H1 (cell line): ENCODE data around the gene SMG5. TPM values are rescaled to one million over a fixed set of nuclear protein-coding genes. Genes with fewer than 3 reads are reported as not detected.

Experiments
- CTCF ChIA-PET: fragments of 300-600 bp; sonication (Branson Sonifier 250); formaldehyde crosslinking; loops from one replicate; lab custom pipeline; 2021; ENCODE audit not compliant: partially characterized antibody; lab: Charles Lee
- POLR2A ChIA-PET: fragments of 300-600 bp; sonication (Branson Sonifier 250); formaldehyde crosslinking; loops from one replicate; lab custom pipeline; 2021; ENCODE audit warnings: inconsistent platforms; ENCODE audit not compliant: partially characterized antibody; lab: Charles Lee
- DNase-seq, 2 experiments: peaks; one replicate each; pipeline versions ENCODE4 v3.0.0 to v3.0.0-alpha.2; 2010 to 2022; ENCODE audit warnings: low spot score in 2 of 2, low read depth in 1 of 2, mixed read lengths in 1 of 2
- FAIRE-seq: peaks from 2 replicates; lab custom pipeline; 2011; peaks lifted over from hg19 to GRCh38; lab: Jason Lieb, UNC
- H2AFZ ChIP-seq: 2 replicates; pipeline ENCODE4 v1.8.1; 2012; ENCODE audit warnings: low read length, inconsistent platforms
- H2AK5ac ChIP-seq: 2 replicates; pipeline ENCODE4 v1.6.1; 2013; ENCODE audit warnings: low read depth, low read length
- H2BK120ac ChIP-seq: replicated peaks from 2 replicates; pipeline ENCODE3; 2013; ENCODE audit warnings: low read depth, low read length, inconsistent platforms
- H2BK12ac ChIP-seq: 2 replicates; pipeline ENCODE4 v1.6.1; 2013; ENCODE audit warnings: low read depth, low read length
- H2BK15ac ChIP-seq: 2 replicates; pipeline ENCODE4 v1.6.1; 2013; ENCODE audit warnings: low read length
- H2BK20ac ChIP-seq: 2 replicates; pipeline ENCODE4 v1.6.1; 2013; ENCODE audit warnings: low read length
- H2BK5ac ChIP-seq: 2 replicates; pipeline ENCODE4 v1.6.1; 2013; ENCODE audit warnings: low read depth, low read length
- H3K14ac ChIP-seq: 2 replicates; pipeline ENCODE4 v1.6.1; 2013; ENCODE audit warnings: inconsistent platforms; ENCODE audit not compliant: insufficient read length
- H3K18ac ChIP-seq: 2 replicates; pipeline ENCODE4 v1.6.1; 2013; ENCODE audit warnings: low read length; ENCODE audit errors: extremely low read depth
- H3K23ac ChIP-seq: 2 replicates; pipeline ENCODE4 v1.6.1; 2013; ENCODE audit warnings: inconsistent platforms; ENCODE audit not compliant: insufficient read length
- H3K23me2 ChIP-seq: 2 replicates; pipeline ENCODE4 v1.6.1; 2013; ENCODE audit warnings: low read depth, low read length
- H3K27ac ChIP-seq: 2 replicates; pipeline ENCODE4 v1.6.1; 2011; ENCODE audit warnings: low read depth, low read length, inconsistent platforms
- H3K27me3 ChIP-seq, 4 experiments: replicated peaks in 1 of 4; 1 replicate in 1 of 4; 2 replicates in 3 of 4; pipeline versions ENCODE4 v1.6.1 to v1.8.1; 2011 to 2013; ENCODE audit warnings: low read length in 3 of 4, mild to moderate bottlenecking in 3 of 4, inconsistent platforms in 2 of 4, mixed read lengths in 2 of 4, moderate library complexity in 1 of 4; ENCODE audit not compliant: control insufficient read depth in 3 of 4, insufficient read depth in 3 of 4; ENCODE audit errors: extremely low read depth in 1 of 4
- H3K36me3 ChIP-seq, 4 experiments: 2 replicates each; pipeline versions ENCODE4 v1.6.1 to v1.8.1; 2011 to 2013; ENCODE audit warnings: mild to moderate bottlenecking in 4 of 4, low read length in 3 of 4, moderate library complexity in 2 of 4, control low read depth in 1 of 4, inconsistent platforms in 1 of 4; ENCODE audit not compliant: insufficient read depth in 4 of 4, control insufficient read depth in 2 of 4
- H3K4ac ChIP-seq: replicated peaks from 2 replicates; pipeline ENCODE3; 2013; ENCODE audit warnings: low read length, low read depth, mixed read lengths, inconsistent platforms; ENCODE audit not compliant: insufficient read length
- H3K4me1 ChIP-seq, 4 experiments: replicated peaks in 1 of 4; 1 replicate in 1 of 4; 2 replicates in 3 of 4; pipeline versions ENCODE4 v1.6.1 to v1.8.1; 2011 to 2013; ENCODE audit warnings: low read length in 3 of 4, inconsistent platforms in 2 of 4, mixed read lengths in 1 of 4; ENCODE audit not compliant: insufficient read depth in 4 of 4, control insufficient read depth in 3 of 4
- H3K4me2 ChIP-seq, 2 experiments: 2 replicates each; pipeline versions ENCODE4 v1.6.1 to v1.8.1; 2011 to 2013; ENCODE audit warnings: low read depth in 2 of 2, low read length in 2 of 2, control low read depth in 1 of 2, inconsistent platforms in 1 of 2, mild to moderate bottlenecking in 1 of 2; ENCODE audit not compliant: insufficient read depth in 1 of 2
- H3K4me3 ChIP-seq, 4 experiments: fragments of 200-600, 300-600 bp in 1 of 4; sonication (generic), shearing (Covaris generic), sonication (Bioruptor Twin) in 1 of 4; 2 replicates each; pipeline versions ENCODE4 v1.5.1 to v1.8.1; 2011 to 2016; ENCODE audit warnings: low read length in 4 of 4, low read depth in 3 of 4, control low read depth in 2 of 4, inconsistent platforms in 2 of 4, mild to moderate bottlenecking in 2 of 4, mixed read lengths in 1 of 4, moderate library complexity in 1 of 4; ENCODE audit not compliant: insufficient read depth in 2 of 4; ENCODE audit errors: extremely low read depth in 1 of 4
- H3K56ac ChIP-seq: replicated peaks from 2 replicates; pipeline ENCODE3; 2013; ENCODE audit warnings: low read depth, mild to moderate bottlenecking, mixed read lengths, low read length, inconsistent platforms; ENCODE audit not compliant: insufficient read length
- H3K79me1 ChIP-seq: 2 replicates; pipeline ENCODE4 v1.6.1; 2013; ENCODE audit warnings: low read depth, low read length, control low read depth
- H3K79me2 ChIP-seq, 2 experiments: 2 replicates each; pipeline versions ENCODE4 v1.6.1 to v1.8.1; 2012 to 2013; ENCODE audit warnings: low read length in 2 of 2, mild to moderate bottlenecking in 2 of 2, inconsistent platforms in 1 of 2; ENCODE audit not compliant: insufficient read depth in 2 of 2, control insufficient read depth in 1 of 2
- H3K9ac ChIP-seq, 4 experiments: replicated peaks in 1 of 4; 1 replicate in 1 of 4; 2 replicates in 3 of 4; pipeline versions ENCODE4 v1.6.1 to v1.8.1; 2011 to 2013; ENCODE audit warnings: low read depth in 3 of 4, low read length in 3 of 4, control low read depth in 2 of 4, mild to moderate bottlenecking in 2 of 4, moderate library complexity in 2 of 4, inconsistent platforms in 1 of 4; ENCODE audit errors: extremely low read depth in 1 of 4
- H3K9me3 ChIP-seq, 2 experiments: 2 replicates each; pipeline versions ENCODE4 v1.6.1 to v1.8.1; 2012 to 2013; ENCODE audit warnings: mild to moderate bottlenecking in 2 of 2, moderate library complexity in 2 of 2, control low read depth in 1 of 2, inconsistent platforms in 1 of 2, low read depth in 1 of 2, low read length in 1 of 2, mixed read lengths in 1 of 2; ENCODE audit not compliant: insufficient read depth in 2 of 2
- H4K20me1 ChIP-seq, 2 experiments: replicated peaks in 1 of 2; 2 replicates each; pipeline versions ENCODE3 to v1.8.1; 2011 to 2013; ENCODE audit warnings: inconsistent platforms in 2 of 2, low read length in 2 of 2, mild to moderate bottlenecking in 1 of 2; ENCODE audit not compliant: insufficient read depth in 2 of 2, control insufficient read depth in 1 of 2
- H4K5ac ChIP-seq: 2 replicates; pipeline ENCODE4 v1.6.1; 2013; ENCODE audit warnings: low read length, low read depth, mixed read lengths, inconsistent platforms; ENCODE audit not compliant: insufficient read length
- H4K8ac ChIP-seq: 2 replicates; pipeline ENCODE4 v1.8.0; 2013; ENCODE audit warnings: mild to moderate bottlenecking, moderate library complexity, low read length, inconsistent platforms; ENCODE audit not compliant: insufficient read depth; ENCODE audit errors: extremely low read depth
- H4K91ac ChIP-seq: replicated peaks from 2 replicates; pipeline ENCODE3; 2013; ENCODE audit warnings: low read length, mixed read lengths, inconsistent platforms; ENCODE audit not compliant: insufficient read length
- CBX5 ChIP-seq: fragments of 300-800, 300-1000 bp; sonication (generic); IDR thresholded peaks from 2 replicates; pipeline ENCODE4 v1.7.1; 2016; ENCODE audit warnings: antibody characterized with exemption, low read length, low read depth
- CREB1 ChIP-seq: IDR thresholded peaks from 2 replicates; pipeline ENCODE4 v1.6.1; 2012; ENCODE audit warnings: inconsistent platforms
- HDAC2 ChIP-seq, 2 experiments: fragments of 300-600 bp in 1 of 2; sonication (generic) in 1 of 2; IDR thresholded peaks; 2 replicates each; pipeline ENCODE4 v1.6.1; 2011 to 2012; ENCODE audit warnings: low read depth in 2 of 2, low read length in 2 of 2, mild to moderate bottlenecking in 2 of 2, moderate library complexity in 2 of 2, borderline replicate concordance in 1 of 2, inconsistent platforms in 1 of 2
- JUN ChIP-seq: IDR thresholded peaks from 2 replicates; pipeline ENCODE4 v1.6.1; 2011; ENCODE audit warnings: low read depth, mild to moderate bottlenecking, improper control_type of control experiment, low read length
- KDM1A ChIP-seq: fragments of 200-600, 300-600 bp; sonication (generic); IDR thresholded peaks from 2 replicates; pipeline ENCODE4 v1.7.1; 2016; ENCODE audit warnings: mild to moderate bottlenecking, low read length, borderline replicate concordance
- RAD21 ChIP-seq, 2 experiments: IDR thresholded peaks in 1 of 2; conservative IDR thresholded peaks in 1 of 2; 2 replicates each; pipeline ENCODE4 v1.6.1; 2011; ENCODE audit warnings: low read depth in 2 of 2, low read length in 2 of 2, improper control_type of control experiment in 1 of 2, inconsistent platforms in 1 of 2, mild to moderate bottlenecking in 1 of 2, moderate library complexity in 1 of 2
- SUZ12 ChIP-seq: fragments of 200-600 bp; sonication (generic); IDR thresholded peaks from 2 replicates; pipeline ENCODE4 v1.6.1; 2012; ENCODE audit warnings: mild to moderate bottlenecking, inconsistent platforms, low read length, moderate library complexity, mixed read lengths
- TAF1 ChIP-seq: IDR thresholded peaks from 2 replicates; pipeline ENCODE4 v1.6.1; 2011; ENCODE audit warnings: mild to moderate bottlenecking, low read depth, low read length
- TEAD4 ChIP-seq: IDR thresholded peaks from 2 replicates; pipeline ENCODE4 v1.6.1; 2012; ENCODE audit warnings: low read depth, low read length, inconsistent platforms, mixed read lengths
- USF2 ChIP-seq: IDR thresholded peaks from 2 replicates; pipeline ENCODE4 v1.6.1; 2011; ENCODE audit warnings: low read length, improper control_type of control experiment
- WGBS, 2 experiments: shearing (Covaris generic) in 1 of 2; methylation state at CpG; one replicate each; pipeline versions ENCODE4 v1.1.6 to v1.1.7; 2013 to 2015; ENCODE audit warnings: low lambda C conversion rate in 2 of 2, mixed read lengths in 2 of 2, inconsistent platforms in 1 of 2, low coverage in 1 of 2, missing lambda C conversion rate in 1 of 2; ENCODE audit not compliant: insufficient replicate concordance in 2 of 2, insufficient coverage in 1 of 2, insufficient read length in 1 of 2; ENCODE audit errors: extremely low coverage in 1 of 2, missing lambda C conversion rate in 1 of 2; 5-methylcytosine and 5-hydroxymethylcytosine counted together
- polyA plus RNA-seq, 7 experiments: library from polyadenylated mRNA; depleted of rRNA in 3 of 7; stranded (reverse) in 5 of 7; unstranded in 2 of 7; fragments of >200 nt in 5 of 7; fragments of 200-250 nt in 2 of 7; gene quantifications; 1 replicate in 5 of 7; 2 replicates in 1 of 7; 4 replicates in 1 of 7; pipeline versions ENCODE4 v1.2.1 to v1.2.3, GENCODE V29; 2011 to 2013; ENCODE audit warnings: missing spikeins in 2 of 7, mixed read lengths in 2 of 7
- total RNA-seq: library from RNA; stranded (reverse); fragmentation: NEBNext Ultra II Directional; extraction: Animal tissue kit (Norgen Biotek cat#: 25700); gene quantifications from 2 replicates; pipeline ENCODE4 v1.2.1, GENCODE V29; 2021

SMG5 gene
- total and polyA plus RNA-seq, 2 of the 8 experiments (the other 6 are each of a cell fraction or from before 2014, with no cell fraction given): 32.7 to 98.0 TPM

GRCh38 chr1:156229809-156230472, 52.7 kb downstream of the SMG5 start:
- no peaks in the 10 kb centered on the region for H3K23me2 ChIP-seq
- no peak overlapping the region for H4K5ac ChIP-seq

More at GRCh38 chr1:156229809-156230472, 52.7 kb downstream of the SMG5 start:
- Histone ChIP-seq H3K18ac (no peak overlapping the region), H2AFZ (no peak overlapping the region), H4K20me1 (peaks cover 0 to 5% of the 10 kb centered on the region in 2 experiments), H3K27ac (no peak overlapping the region), H3K79me2 (0 out of 4 replicates have a peak, but pooled peaks cover 0 to 8% of the 10 kb centered on the region in 2 experiments), H3K4ac (no peak overlapping the region), H3K27me3 (no peaks in the 10 kb centered on the region), H3K23ac (no peak overlapping the region), H3K9me3 (no peaks in the 10 kb centered on the region), H3K4me1 (no peaks in the 10 kb centered on the region), H3K9ac (no peak overlapping the region), H3K4me3 (no peak overlapping the region), H2BK20ac (no peak overlapping the region), H2BK5ac (no peak overlapping the region), H3K56ac (no peak overlapping the region), H3K4me2 (no peak overlapping the region), H2BK120ac (no peak overlapping the region), H3K79me1 (peaks cover 3% of the 10 kb centered on the region), H2BK12ac (no peak overlapping the region), H4K8ac (no peak overlapping the region), H3K36me3 (peaks cover 4 to 22% (median 10%) of the 10 kb centered on the region in 4 experiments; a peak in 6 of 8 replicates), H2AK5ac (no peak overlapping the region), H4K91ac (no peak overlapping the region), H3K14ac (no peak overlapping the region), H2BK15ac (no peak overlapping the region)
- ChIA-PET CTCF (interaction anchor here (1.1 to 47.2 kb wide), 5 partner anchors 10 to 134 kb away, joined by 3 to 1265 read pairs (median 3); partner anchors contain the start of gene SEMA4A), POLR2A (interaction anchor here (0.6 to 12.7 kb wide), 10 partner anchors 11 to 984 kb away, joined by 3 to 82 read pairs (median 3); partner anchors contain the start of genes BGLAP, PAQR6 and PMF1)
- FAIRE-seq (no peak), DNase-seq (no peak)
- TF ChIP-seq TEAD4: no peak
- TF ChIP-seq HDAC2 (IDR thresholded peaks at IDR 0.05; ENCODE audit: borderline replicate concordance in 1 of 2, low read depth in 2 of 2, low read length in 2 of 2): no peak
- no peak for TF ChIP-seq SUZ12
- TF ChIP-seq JUN: no peak
- TF ChIP-seq CBX5: no peak
- no peak for TF ChIP-seq KDM1A
- TF ChIP-seq RAD21 (IDR thresholded peaks at IDR 0.05 in 1 of 2, conservative IDR thresholded peaks at IDR 0.05 in 1 of 2; ENCODE audit: low read depth in 2 of 2, low read length in 2 of 2): no peak
- TF ChIP-seq CREB1: no peak
- no peak for TF ChIP-seq USF2
- TF ChIP-seq TAF1: no peak
- WGBS, 2 experiments: 90% methylated on average over 11 of the region's 11 CpGs; no CpG with 5 or more reads in 1 of the 2 experiments
